Measurements from ENCODE around the gene RPS16. TPM values are rescaled to one million over a fixed set of nuclear protein-coding genes. Genes with fewer than 3 reads are reported as not detected.

RPS16 gene
- total RNA-seq, 5 donors from 2014 or later (not counting 1 experiment from before 2014, with no cell fraction given) = 3,669 to 4,521 (median 4,268) TPM

GRCh38 chr19:39398297-39398864 is 37.4 kb downstream of the RPS16 start:
- H3K4me3 Mint-ChIP-seq = peak overlapping the region; percentile 57 to 71 (median 69)
- H3K4me3 ChIP-seq (ENCODE audit: control insufficient read depth in 1 of 2, extremely low read depth in 1 of 2, low read length in 1 of 2) = peak overlapping the region in 1 of 2 donors; percentile 0
- 66% methylated on average over 10 of the region's 11 CpGs for WGBS (ENCODE audit: insufficient coverage)
- no peaks in the 10 kb centered on the region for H3K9me3 Mint-ChIP-seq
- peak overlapping the region; percentile 92 to 95 for H3K27ac Mint-ChIP-seq
- no peaks in the 10 kb centered on the region for H3K9me3 ChIP-seq
- peaks cover 19% of the 10 kb centered on the region for H3K36me3 Mint-ChIP-seq
- CTCF ChIA-PET = interaction anchor here (0.6 to 2.7 kb wide), 6 partner anchors 10 to 181 kb away, joined by 3 to 22 read pairs (median 8); partner anchors contain the start of gene RPS16 (in 1 of the 2)
- peaks cover 25 to 69% of the 10 kb centered on the region in 2 experiments for H3K4me1 ChIP-seq (ENCODE audit: control insufficient read depth in 1 of 2, extremely low read depth in 1 of 2, insufficient read depth in 2 of 2, low read length in 2 of 2)
- peaks cover 61 to 65% (median 62%) of the 10 kb centered on the region in 3 donors for H3K4me1 Mint-ChIP-seq
- peaks cover 11 to 35% of the 10 kb centered on the region in 2 donors for H3K36me3 ChIP-seq (ENCODE audit: control insufficient read depth in 2 of 2, extremely low read depth in 1 of 2, insufficient read depth in 1 of 2, low read length in 1 of 2)
- ATAC-seq (replicated peaks in 1 of 4) (peak in 1 of 4 experiments; percentile 17), DNase-seq (peak in 18 of 35 experiments; percentile 20 to 74 (median 40))
- POLR2A ChIA-PET = interaction anchor here (0.6 to 3.0 kb wide), 7 partner anchors 9 to 59 kb away, joined by 3 to 12 read pairs (median 4); partner anchors contain the start of genes RPS16 (in 2 of the 2) and PLEKHG2 (in 1 of the 2)
- peak overlapping the region; percentile 79 for H3K27ac ChIP-seq (ENCODE audit: low read length)
- H3K27me3 Mint-ChIP-seq = no peaks in the 10 kb centered on the region
- H3K27me3 ChIP-seq (replicated peaks in 1 of 2; ENCODE audit: control insufficient read depth in 2 of 2, extremely low read depth in 1 of 2, insufficient read depth in 2 of 2, low read length in 1 of 2) = no peaks in the 10 kb centered on the region

GRCh38 chr19:39397360-39398296 is 38.1 kb downstream of the RPS16 start:
- peaks cover 64 to 66% (median 65%) of the 10 kb centered on the region in 3 donors for H3K4me1 Mint-ChIP-seq
- H3K36me3 ChIP-seq (ENCODE audit: control insufficient read depth in 2 of 2, extremely low read depth in 1 of 2, insufficient read depth in 1 of 2, low read length in 1 of 2) = peaks cover 11 to 39% of the 10 kb centered on the region in 2 donors
- peak overlapping the region; percentile 92 to 95 for H3K27ac Mint-ChIP-seq
- 73% methylated on average over 5 of the region's 17 CpGs for WGBS (ENCODE audit: insufficient coverage)
- no peaks in the 10 kb centered on the region for H3K27me3 ChIP-seq (replicated peaks in 1 of 2; ENCODE audit: control insufficient read depth in 2 of 2, extremely low read depth in 1 of 2, insufficient read depth in 2 of 2, low read length in 1 of 2)
- CTCF ChIA-PET = interaction anchor here (0.9 to 2.7 kb wide), 5 partner anchors 10 to 38 kb away, joined by 3 to 22 read pairs (median 11); partner anchors contain the start of gene RPS16 (in 1 of the 2)
- POLR2A ChIA-PET = interaction anchor here (0.6 to 3.0 kb wide), 8 partner anchors 9 to 60 kb away, joined by 3 to 12 read pairs (median 4); partner anchors contain the start of genes RPS16 (in 2 of the 2) and PLEKHG2 (in 1 of the 2)
- DNase-seq (peak; percentile 81 to 97 (median 92)), ATAC-seq (replicated peaks in 1 of 4) (peak; percentile 54 to 66 (median 62))
- H3K36me3 Mint-ChIP-seq = peaks cover 21% of the 10 kb centered on the region
- H3K4me3 Mint-ChIP-seq = peak overlapping the region; percentile 57 to 71 (median 69)
- peaks cover 24 to 64% of the 10 kb centered on the region in 2 experiments for H3K4me1 ChIP-seq (ENCODE audit: control insufficient read depth in 1 of 2, extremely low read depth in 1 of 2, insufficient read depth in 2 of 2, low read length in 2 of 2)
- no peaks in the 10 kb centered on the region for H3K9me3 Mint-ChIP-seq
- H3K4me3 ChIP-seq (ENCODE audit: control insufficient read depth in 1 of 2, extremely low read depth in 1 of 2, low read length in 1 of 2) = peak overlapping the region in 1 of 2 donors; percentile 0
- peak overlapping the region; percentile 79 for H3K27ac ChIP-seq (ENCODE audit: low read length)
- H3K9me3 ChIP-seq = no peaks in the 10 kb centered on the region
- H3K27me3 Mint-ChIP-seq = no peaks in the 10 kb centered on the region

GRCh38 chr19:39390751-39391437 is 44.9 kb downstream of the RPS16 start, which contains the start of the genes MED29 and PAF1:
TSS of gene MED29 (plus strand) at chr19:39391378. CDS start at chr19:39391423, 45 bp downstream.
TSS of gene PAF1 (minus strand) at chr19:39391106. CDS start at chr19:39390864, 242 bp downstream.
- WGBS (ENCODE audit: insufficient coverage) = under 1% methylated on average over 52 of the region's 60 CpGs
- peaks cover 7 to 37% of the 10 kb centered on the region in 2 experiments for H3K4me1 ChIP-seq (ENCODE audit: control insufficient read depth in 1 of 2, extremely low read depth in 1 of 2, insufficient read depth in 2 of 2, low read length in 2 of 2)

GRCh38 chr19:39390451-39390750 is 45.3 kb downstream of the RPS16 start:
- WGBS (ENCODE audit: insufficient coverage) = 0% methylated on average over 6 of the region's 10 CpGs
- H3K4me3 ChIP-seq (ENCODE audit: control insufficient read depth in 1 of 2, extremely low read depth in 1 of 2, low read length in 1 of 2) = peak overlapping the region; percentile 89 to 99
- Mint-ChIP-seq H3K9me3 (no peaks in the 10 kb centered on the region), H3K27me3 (no peaks in the 10 kb centered on the region), H3K4me3 (peak overlapping the region; percentile 94 to 98 (median 98)), H3K4me1 (peaks cover 37 to 50% (median 48%) of the 10 kb centered on the region in 3 donors), H3K36me3 (peaks cover 43% of the 10 kb centered on the region), H3K27ac (peak overlapping the region; percentile 97 to 100)
- H3K9me3 ChIP-seq = no peaks in the 10 kb centered on the region
- peaks cover 7 to 37% of the 10 kb centered on the region in 2 experiments for H3K4me1 ChIP-seq (ENCODE audit: control insufficient read depth in 1 of 2, extremely low read depth in 1 of 2, insufficient read depth in 2 of 2, low read length in 2 of 2)
- CTCF ChIA-PET = interaction anchor here in 1 of 2 donors (0.9 to 1.2 kb wide), 4 partner anchors 11 to 460 kb away, joined by 3 to 6 read pairs (median 4); partner anchors contain the start of genes MRPS12, SAMD4B and SARS2
- H3K27me3 ChIP-seq (replicated peaks in 1 of 2; ENCODE audit: control insufficient read depth in 2 of 2, extremely low read depth in 1 of 2, insufficient read depth in 2 of 2, low read length in 1 of 2) = no peaks in the 10 kb centered on the region
- DNase-seq = peak in 25 of 35 experiments; percentile 78 to 90 (median 84)
- peaks cover 21 to 66% of the 10 kb centered on the region in 2 donors for H3K36me3 ChIP-seq (ENCODE audit: control insufficient read depth in 2 of 2, extremely low read depth in 1 of 2, insufficient read depth in 1 of 2, low read length in 1 of 2)
- POLR2A ChIA-PET = interaction anchor here (0.6 to 2.8 kb wide), 5 partner anchors 8 to 45 kb away, joined by 3 to 31 read pairs (median 4); partner anchors contain the start of gene RPS16 (in 2 of the 2)
- peak in 1 of 4 experiments; percentile 50 for ATAC-seq (replicated peaks in 1 of 4)
- H3K27ac ChIP-seq (ENCODE audit: low read length) = peak overlapping the region; percentile 98

More at GRCh38 chr19:39390751-39391437, 44.9 kb downstream of the RPS16 start, which contains the start of the genes MED29 and PAF1:
- H3K4me3 ChIP-seq (ENCODE audit: control insufficient read depth in 1 of 2, extremely low read depth in 1 of 2, low read length in 1 of 2) = peak within 1 kb of the TSS; percentile 89 to 99
- Mint-ChIP-seq H3K27ac (peak within 1 kb of the TSS; percentile 97 to 100), H3K27me3 (no peaks in the 10 kb centered on the region), H3K4me3 (peak within 1 kb of the TSS; percentile 94 to 98 (median 98)), H3K4me1 (peaks cover 37 to 51% (median 48%) of the 10 kb centered on the region in 3 donors), H3K9me3 (no peaks in the 10 kb centered on the region), H3K36me3 (peaks cover 42% of the 10 kb centered on the region)
- peaks cover 17 to 65% of the 10 kb centered on the region in 2 donors for H3K36me3 ChIP-seq (ENCODE audit: control insufficient read depth in 2 of 2, extremely low read depth in 1 of 2, insufficient read depth in 1 of 2, low read length in 1 of 2)
- DNase-seq (peak; percentile 85 to 99 (median 97)), ATAC-seq (replicated peaks in 1 of 4) (peak; percentile 90 to 96 (median 95))
- H3K9me3 ChIP-seq = no peaks in the 10 kb centered on the region
- ChIA-PET POLR2A (interaction anchor here (0.5 to 2.8 kb wide), 14 partner anchors 8 to 63 kb away, joined by 3 to 31 read pairs (median 4); partner anchors contain the start of genes RPS16 (in 2 of the 2) and SAMD4B (in 1 of the 2)), CTCF (interaction anchor here in 1 of 2 donors (0.7 to 1.2 kb wide), 6 partner anchors 11 to 460 kb away, joined by 3 to 7 read pairs (median 4); partner anchors contain the start of genes MRPS12, PLEKHG2, SAMD4B and SARS2)
- peak within 1 kb of the TSS; percentile 98 for H3K27ac ChIP-seq (ENCODE audit: low read length)
- no peaks in the 10 kb centered on the region for H3K27me3 ChIP-seq (replicated peaks in 1 of 2; ENCODE audit: control insufficient read depth in 2 of 2, extremely low read depth in 1 of 2, insufficient read depth in 2 of 2, low read length in 1 of 2)

- Histone ChIP-seq H3K4me3 (ENCODE audit: control insufficient read depth in 1 of 2, extremely low read depth in 1 of 2, low read length in 1 of 2) (peak overlapping the region; percentile 89 to 99), H3K27ac (ENCODE audit: low read length) (peak overlapping the region; percentile 98), H3K36me3 (ENCODE audit: control insufficient read depth in 2 of 2, extremely low read depth in 1 of 2, insufficient read depth in 1 of 2, low read length in 1 of 2) (peaks cover 17 to 66% of the 10 kb centered on the region in 2 donors), H3K4me1 (ENCODE audit: control insufficient read depth in 1 of 2, extremely low read depth in 1 of 2, insufficient read depth in 2 of 2, low read length in 2 of 2) (peaks cover 7 to 37% of the 10 kb centered on the region in 2 experiments), H3K27me3 (replicated peaks in 1 of 2; ENCODE audit: control insufficient read depth in 2 of 2, extremely low read depth in 1 of 2, insufficient read depth in 2 of 2, low read length in 1 of 2) (no peaks in the 10 kb centered on the region), H3K9me3 (no peaks in the 10 kb centered on the region)
- POLR2A ChIA-PET = interaction anchor here in 1 of 2 donors (0.6 to 2.8 kb wide), 2 partner anchors 7 to 46 kb away, joined by 3 to 31 read pairs; partner anchors contain the start of gene RPS16
- Mint-ChIP-seq H3K36me3 (peaks cover 38% of the 10 kb centered on the region), H3K4me1 (peaks cover 34 to 47% (median 45%) of the 10 kb centered on the region in 3 donors), H3K9me3 (no peaks in the 10 kb centered on the region), H3K4me3 (peak overlapping the region; percentile 94 to 98 (median 98)), H3K27me3 (no peaks in the 10 kb centered on the region), H3K27ac (peak overlapping the region; percentile 97 to 100)
- no peak for DNase-seq
- ATAC-seq (replicated peaks in 1 of 4) = no peak
- CTCF ChIA-PET = no interaction called here
- 60% methylated on average over 1 of the region's 13 CpGs for WGBS (ENCODE audit: insufficient coverage)
Measured at GRCh38 chr19:39389631-39390414, 45.9 kb downstream of the RPS16 start.
